HEK293 (cell line): Measurements from ENCODE around the gene RGS9BP.
"Not testable (repeated sequence)": the region's sequence is repeated elsewhere in the genome, so short reads cannot be mapped to it uniquely, and the experiment has no call there.

Experiments
- CTCF ChIA-PET: fragments of 350-600 bp; formaldehyde crosslinking; extraction: SDS; loops from one replicate; lab custom pipeline; 2021; ENCODE audit warnings: antibody characterized with exemption; lab: Yijun Ruan, JAX
- POLR2A ChIA-PET: fragments of 300-600 bp; formaldehyde crosslinking; extraction: SDS; loops from one replicate; lab custom pipeline; 2020; ENCODE audit warnings: antibody characterized with exemption, inconsistent platforms; lab: Yijun Ruan, JAX
- H3K27ac ChIP-seq: fragments of 200-500 bp; sonication (Bioruptor generic); 2 replicates; pipeline ENCODE4 v1.5.1; 2014; ENCODE audit warnings: low read depth, low read length, control low read depth, inconsistent platforms; ENCODE audit errors: extremely low read depth
- H3K36me3 ChIP-seq, 2 experiments: fragments of 200-500 bp in 1 of 2; sonication (Bioruptor generic) in 1 of 2; 1 replicate in 1 of 2; 2 replicates in 1 of 2; pipeline ENCODE4 v1.5.1; 2014 to 2017; ENCODE audit warnings: inconsistent platforms in 2 of 2, low read length in 2 of 2; ENCODE audit not compliant: control insufficient read depth in 2 of 2, insufficient read depth in 1 of 2
- H3K4me1 ChIP-seq: fragments of 200-500 bp; sonication (Bioruptor generic); 2 replicates; pipeline ENCODE4 v1.5.1; 2014; ENCODE audit warnings: mild to moderate bottlenecking, low read length, inconsistent platforms; ENCODE audit not compliant: control insufficient read depth, insufficient read depth
- H3K4me3 ChIP-seq: 2 replicates; pipeline ENCODE4 v1.5.1; 2011; ENCODE audit warnings: low read depth, mild to moderate bottlenecking, control low read depth, low read length, moderate library complexity
- H3K9me3 ChIP-seq: fragments of 200-500 bp; sonication (Bioruptor generic); 2 replicates; pipeline ENCODE4 v1.5.1; 2014; ENCODE audit warnings: low read depth, low read length, inconsistent platforms; ENCODE audit not compliant: control insufficient read depth, insufficient read depth
- BCL11A ChIP-seq: fragments of 450-650 bp; formaldehyde crosslinking; IDR thresholded peaks from 2 replicates; pipeline ENCODE4 v1.5.1; 2016; ENCODE audit warnings: low read depth, missing biosample characterization, missing genetic modification characterization
- INSM2 ChIP-seq: fragments of 450-650 bp; formaldehyde crosslinking; IDR thresholded peaks from 2 replicates; pipeline ENCODE4 v1.5.1; 2016; ENCODE audit warnings: missing biosample characterization, missing genetic modification characterization
- OSR2 ChIP-seq: fragments of 450-650 bp; formaldehyde crosslinking; IDR thresholded peaks from 2 replicates; pipeline ENCODE4 v1.5.1; 2016; ENCODE audit warnings: missing biosample characterization, missing genetic modification characterization
- RBAK ChIP-seq: fragments of 450-650 bp; formaldehyde crosslinking; IDR thresholded peaks from 2 replicates; pipeline ENCODE4 v1.5.1; 2016; ENCODE audit warnings: missing biosample characterization, missing genetic modification characterization
- SETDB1 ChIP-seq: IDR thresholded peaks from one replicate; pipeline ENCODE4 v1.6.1; 2017; ENCODE audit warnings: mild to moderate bottlenecking, low read length, moderate library complexity, mixed read lengths; ENCODE audit not compliant: insufficient read length
- ZBTB48 ChIP-seq: fragments of 450-650 bp; formaldehyde crosslinking; IDR thresholded peaks from 2 replicates; pipeline ENCODE4 v1.5.1; 2016; ENCODE audit warnings: missing biosample characterization, missing genetic modification characterization
- ZFP37 ChIP-seq: fragments of 450-650 bp; formaldehyde crosslinking; IDR thresholded peaks from 2 replicates; pipeline ENCODE4 v1.5.1; 2016; ENCODE audit warnings: missing biosample characterization, missing genetic modification characterization
- ZNF10 ChIP-seq: fragments of 450-650 bp; formaldehyde crosslinking; IDR thresholded peaks from 2 replicates; pipeline ENCODE4 v1.5.1; 2017; ENCODE audit warnings: missing biosample characterization, missing genetic modification characterization
- ZNF112 ChIP-seq: fragments of 450-650 bp; formaldehyde crosslinking; IDR thresholded peaks from 2 replicates; pipeline ENCODE4 v1.5.0; 2017; ENCODE audit warnings: missing biosample characterization, missing genetic modification characterization
- ZNF169 ChIP-seq: fragments of 450-650 bp; formaldehyde crosslinking; IDR thresholded peaks from 2 replicates; pipeline ENCODE4 v1.5.1; 2016; ENCODE audit warnings: missing biosample characterization, missing genetic modification characterization
- ZNF174 ChIP-seq: fragments of 450-650 bp; formaldehyde crosslinking; IDR thresholded peaks from 2 replicates; pipeline ENCODE4 v1.5.0; 2017; ENCODE audit warnings: missing biosample characterization, mild to moderate bottlenecking, missing genetic modification characterization
- ZNF202 ChIP-seq: fragments of 450-650 bp; formaldehyde crosslinking; IDR thresholded peaks from 2 replicates; pipeline ENCODE4 v1.5.1; 2016; ENCODE audit warnings: missing biosample characterization, missing genetic modification characterization, borderline replicate concordance
- ZNF223 ChIP-seq: fragments of 450-650 bp; formaldehyde crosslinking; IDR thresholded peaks from 2 replicates; pipeline ENCODE4 v1.5.1; 2016; ENCODE audit warnings: missing biosample characterization, missing genetic modification characterization
- ZNF266 ChIP-seq: fragments of 450-650 bp; formaldehyde crosslinking; IDR thresholded peaks from 2 replicates; pipeline ENCODE4 v1.5.1; 2016; ENCODE audit warnings: missing biosample characterization, missing genetic modification characterization, low read depth
- ZNF292 ChIP-seq: fragments of 450-650 bp; formaldehyde crosslinking; IDR thresholded peaks from 2 replicates; pipeline ENCODE4 v1.5.1; 2016; ENCODE audit warnings: low read depth, missing biosample characterization, missing genetic modification characterization, borderline replicate concordance
- ZNF391 ChIP-seq: fragments of 450-650 bp; formaldehyde crosslinking; IDR thresholded peaks from 2 replicates; pipeline ENCODE4 v1.5.1; 2016; ENCODE audit warnings: low read depth, missing biosample characterization, missing genetic modification characterization, borderline replicate concordance
- ZNF394 ChIP-seq: fragments of 450-650 bp; formaldehyde crosslinking; IDR thresholded peaks from 2 replicates; pipeline ENCODE4 v1.5.1; 2016; ENCODE audit warnings: missing biosample characterization, missing genetic modification characterization, mild to moderate bottlenecking, moderate library complexity, borderline replicate concordance
- ZNF510 ChIP-seq: fragments of 450-650 bp; formaldehyde crosslinking; IDR thresholded peaks from 2 replicates; pipeline ENCODE4 v1.5.1; 2018; ENCODE audit warnings: mild to moderate bottlenecking, missing genetic modification characterization, missing biosample characterization; ENCODE audit not compliant: insufficient replicate concordance
- ZNF610 ChIP-seq: fragments of 450-650 bp; formaldehyde crosslinking; IDR thresholded peaks from 2 replicates; pipeline ENCODE4 v1.5.1; 2016; ENCODE audit warnings: missing biosample characterization, missing genetic modification characterization, borderline replicate concordance
- ZNF629 ChIP-seq: fragments of 450-650 bp; formaldehyde crosslinking; IDR thresholded peaks from 2 replicates; pipeline ENCODE4 v1.5.1; 2017; ENCODE audit warnings: missing biosample characterization, missing genetic modification characterization
- ZNF639 ChIP-seq: fragments of 450-650 bp; formaldehyde crosslinking; IDR thresholded peaks from 2 replicates; pipeline ENCODE4 v1.5.1; 2016; ENCODE audit warnings: missing biosample characterization, missing genetic modification characterization
- ZNF645 ChIP-seq: fragments of 450-650 bp; formaldehyde crosslinking; IDR thresholded peaks from 2 replicates; pipeline ENCODE4; 2016; ENCODE audit warnings: missing biosample characterization, missing genetic modification characterization
- ZNF664 ChIP-seq: fragments of 450-650 bp; formaldehyde crosslinking; IDR thresholded peaks from 2 replicates; pipeline ENCODE4 v1.5.1; 2016; ENCODE audit warnings: missing biosample characterization, missing genetic modification characterization
- ZNF707 ChIP-seq: fragments of 450-650 bp; formaldehyde crosslinking; IDR thresholded peaks from 2 replicates; pipeline ENCODE4 v1.5.1; 2016; ENCODE audit warnings: missing biosample characterization, missing genetic modification characterization
- ZNF747 ChIP-seq: fragments of 450-650 bp; formaldehyde crosslinking; IDR thresholded peaks from 2 replicates; pipeline ENCODE4 v1.5.1; 2016; ENCODE audit warnings: missing biosample characterization, missing genetic modification characterization
- ZNF76 ChIP-seq: fragments of 450-650 bp; formaldehyde crosslinking; IDR thresholded peaks from 2 replicates; pipeline ENCODE4; 2016; ENCODE audit warnings: low read depth, missing biosample characterization, missing genetic modification characterization, borderline replicate concordance
- ZSCAN23 ChIP-seq: fragments of 450-650 bp; formaldehyde crosslinking; IDR thresholded peaks from 2 replicates; pipeline ENCODE4 v1.5.1; 2016; ENCODE audit warnings: missing biosample characterization, missing genetic modification characterization

RGS9BP gene

GRCh38 chr19:32704006-32704405 is 28.4 kb downstream of the RGS9BP start:
- H3K4me3 ChIP-seq, POLR2A ChIA-PET, H3K27ac ChIP-seq: not testable (repeated sequence)
- H3K36me3 ChIP-seq: peaks cover 79 to 85% of the 10 kb centered on the region in 2 experiments
- peak; percentile 21; the same call in 1 of the 2 replicates for TF ChIP-seq ZNF610
- 0 out of 2 replicates have a peak, but pooled peaks have one; percentile 27 for TF ChIP-seq ZNF76
- TF ChIP-seq ZNF202 (tag by site-specific recombination): peak; percentile 42; the same call in 1 of the 2 replicates
- peak; percentile 59 for TF ChIP-seq SETDB1
- H3K9me3 ChIP-seq: peaks cover 13% of the 10 kb centered on the region
- CTCF ChIA-PET: interaction anchor here (0.6 to 1.3 kb wide), 5 partner anchors 11 to 1338 kb away, joined by 3 to 4 read pairs (median 3); no protein-coding TSS in a partner anchor
- peaks cover 19% of the 10 kb centered on the region for H3K4me1 ChIP-seq

GRCh38 chr19:32708457-32708856 is 32.8 kb downstream of the RGS9BP start:
- Histone ChIP-seq H3K36me3 (peaks cover 84 to 86% of the 10 kb centered on the region in 2 experiments), H3K4me1 (no peaks in the 10 kb centered on the region), H3K4me3 (no peak overlapping the region), H3K9me3 (peaks cover 7% of the 10 kb centered on the region), H3K27ac (no peak overlapping the region)
- POLR2A ChIA-PET: interaction anchor here (1.1 kb wide), 1 partner anchor 9 kb away, joined by 4 read pairs; no protein-coding TSS in a partner anchor
- TF ChIP-seq ZNF174 (tag by site-specific recombination) (no peak), BCL11A (tag by site-specific recombination) (no peak), ZNF645 (tag by site-specific recombination) (no peak), ZNF391 (no peak), ZNF266 (tag by site-specific recombination) (no peak), ZNF639 (tag by site-specific recombination) (no peak), ZNF112 (tag by site-specific recombination) (no peak), ZNF707 (tag by site-specific recombination) (no peak), ZNF664 (no peak), ZBTB48 (tag by site-specific recombination) (no peak)
- CTCF ChIA-PET: interaction anchor here (0.9 kb wide), 1 partner anchor 10 kb away, joined by 3 read pairs; no protein-coding TSS in a partner anchor

- Histone ChIP-seq H3K9me3 (peaks cover 7% of the 10 kb centered on the region), H3K4me1 (no peaks in the 10 kb centered on the region), H3K27ac (no peak overlapping the region), H3K36me3 (peaks cover 85 to 90% of the 10 kb centered on the region in 2 experiments), H3K4me3 (no peak overlapping the region)
- CTCF ChIA-PET: interaction anchor here (0.7 to 0.9 kb wide), 2 partner anchors 11 to 248 kb away, joined by 3 to 5 read pairs; no protein-coding TSS in a partner anchor
- TF ChIP-seq ZNF510 (tag by site-specific recombination) (no peak), ZNF292 (tag by site-specific recombination) (no peak), ZNF169 (no peak), INSM2 (tag by site-specific recombination) (no peak), ZNF223 (tag by site-specific recombination) (no peak), RBAK (no peak), ZFP37 (no peak), ZSCAN23 (tag by site-specific recombination) (no peak), ZNF747 (no peak), ZNF629 (tag by site-specific recombination) (no peak), ZNF10 (tag by site-specific recombination) (no peak), ZNF394 (tag by site-specific recombination) (no peak), OSR2 (tag by site-specific recombination) (no peak), ZNF610 (no peak), ZNF391 (no peak)
- POLR2A ChIA-PET: interaction anchor here (1.1 kb wide), 1 partner anchor 9 kb away, joined by 4 read pairs; no protein-coding TSS in a partner anchor
Measured at GRCh38 chr19:32709032-32709431, 33.4 kb downstream of the RGS9BP start.
